ENCODE data around the gene HECW1.
"Not testable (repeated sequence)": the region's sequence is repeated elsewhere in the genome, so short reads cannot be mapped to it uniquely, and the experiment has no call there.

HECW1 gene

DNA sequence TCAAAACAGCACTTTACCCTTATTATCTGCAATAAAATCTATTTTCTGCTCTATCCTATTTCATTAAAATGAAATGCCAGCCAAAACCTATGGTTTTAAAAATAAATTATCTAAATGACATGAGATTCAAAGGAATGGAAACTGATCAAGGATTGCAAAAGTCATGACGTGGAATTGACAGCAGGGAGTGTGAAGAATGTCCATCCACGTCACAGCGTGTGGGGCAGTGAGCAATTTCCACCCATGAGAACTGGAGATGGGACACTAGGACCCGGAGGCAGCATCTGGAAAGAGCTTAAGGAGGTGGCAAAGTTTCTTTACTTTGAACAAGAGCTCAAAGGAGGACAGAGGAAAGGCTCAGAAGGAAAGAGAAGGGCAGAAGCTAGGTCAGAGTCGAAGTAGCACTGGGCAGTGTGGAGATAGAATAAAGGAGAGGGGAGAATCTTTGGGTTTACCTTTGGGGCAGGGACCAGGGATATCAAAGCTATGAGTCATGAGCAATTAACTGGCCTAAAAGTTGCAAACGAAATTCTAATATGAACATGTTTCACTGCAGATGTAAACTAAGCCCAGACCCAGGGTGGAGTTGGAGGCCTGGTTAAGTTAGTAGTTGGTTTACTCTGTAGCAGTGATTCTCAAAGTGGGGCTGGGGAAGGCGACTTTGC is 445.5 kb downstream of the HECW1 start:
- DNase-seq, result no peak

DNA sequence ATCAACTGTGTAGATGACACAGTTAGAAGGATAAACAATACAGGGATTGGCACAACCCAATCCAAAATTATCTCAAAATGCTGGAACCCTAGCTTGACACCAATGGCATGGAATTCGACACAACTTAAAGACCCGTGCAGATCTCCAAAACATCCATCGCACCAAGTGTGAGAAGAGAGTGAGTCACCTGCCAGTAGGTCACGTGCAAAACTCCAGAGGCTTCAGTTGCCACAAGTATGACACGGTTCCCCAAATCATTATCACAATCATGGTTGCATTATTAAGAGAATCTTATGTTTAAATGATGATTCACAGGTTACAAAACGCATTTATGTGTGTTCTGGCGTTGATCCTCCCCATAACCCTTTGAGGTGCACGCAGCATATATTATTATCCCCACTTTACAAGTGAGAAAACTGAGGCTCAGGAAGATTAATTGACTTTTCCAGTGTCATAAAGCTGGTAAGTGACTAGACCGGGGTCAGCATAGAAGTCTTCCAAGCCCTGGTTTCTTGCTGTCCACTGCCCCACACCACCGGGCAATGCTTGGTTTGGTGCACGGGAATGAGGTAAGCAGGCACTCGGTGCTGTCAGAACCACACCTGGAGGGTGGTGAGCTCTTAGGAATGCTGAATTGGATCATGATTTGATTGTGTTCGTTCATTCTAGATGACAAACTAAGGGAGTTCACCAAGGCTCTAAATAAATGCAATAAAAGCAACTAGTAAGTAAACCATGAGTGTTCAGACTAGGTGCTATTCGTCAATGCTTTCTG is 446.9 kb downstream of the HECW1 start:
- DNase-seq, result no peak

DNA sequence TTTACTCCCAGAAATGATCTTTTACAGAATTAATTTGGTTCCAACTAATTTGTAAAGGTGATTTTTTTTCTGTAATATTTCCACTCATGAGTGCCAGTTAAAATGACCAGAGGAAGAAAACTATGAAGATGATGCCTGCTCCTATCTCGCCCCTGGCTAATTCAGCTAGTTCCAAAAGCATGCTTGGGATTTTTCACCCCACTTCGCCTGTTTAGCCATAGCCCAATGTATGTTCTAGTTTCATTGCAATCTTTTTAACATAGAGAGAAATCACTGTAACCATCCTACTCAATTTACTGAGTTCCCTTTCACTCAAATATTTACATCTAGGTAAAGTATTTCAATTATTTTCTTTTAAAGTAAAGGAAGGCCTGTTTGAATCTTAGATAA is 447.5 kb downstream of the HECW1 start:
- DNase-seq, result no peak

DNA sequence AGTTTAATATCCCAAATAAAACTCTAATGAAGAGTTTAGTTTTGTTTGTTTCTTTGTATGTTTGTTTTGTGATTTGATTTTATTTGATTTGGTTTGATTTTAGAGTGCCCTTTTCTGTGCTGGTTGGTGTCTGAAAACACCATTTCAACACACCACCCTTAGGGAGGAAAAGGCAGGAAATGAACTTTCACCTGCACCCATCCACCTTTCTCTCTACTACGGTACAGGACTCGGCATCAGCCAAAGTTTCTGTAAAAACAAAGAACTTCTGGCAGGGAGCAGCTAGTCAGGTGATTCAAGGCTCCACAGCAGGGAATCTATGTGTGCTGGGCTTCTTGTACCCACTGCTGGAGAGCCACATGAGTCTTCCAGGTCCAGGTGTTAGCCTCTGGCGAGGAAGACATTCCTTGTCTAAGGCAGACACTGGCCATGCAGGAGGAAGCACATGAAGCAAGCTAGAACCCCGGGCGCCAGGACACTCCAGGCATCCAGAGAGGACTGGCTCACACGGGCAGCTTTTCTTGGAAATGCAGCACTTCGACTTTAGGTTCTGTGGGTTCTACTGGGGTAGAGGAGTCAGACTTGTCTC is 448.4 kb downstream of the HECW1 start:
- DNase-seq, result no peak

DNA sequence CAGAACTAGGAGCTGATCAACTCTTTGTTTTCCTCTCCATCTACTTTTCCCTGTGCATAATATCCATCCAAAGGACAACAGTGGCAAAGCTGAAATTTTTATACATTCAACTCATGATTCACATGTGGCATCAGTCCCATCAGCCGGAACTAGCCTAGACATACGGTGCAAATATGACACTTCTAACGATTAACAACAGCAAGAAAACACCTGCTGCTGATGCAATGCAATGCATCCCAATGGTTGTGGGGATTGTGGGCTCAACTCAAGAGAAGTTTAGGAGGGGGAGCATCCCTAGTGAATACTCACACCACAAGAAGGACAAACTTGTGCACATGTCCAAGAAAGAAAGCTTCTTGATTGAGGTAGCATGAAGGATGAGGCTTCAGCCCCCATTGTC is 449.9 kb downstream of the HECW1 start:
- DNase-seq, result no peak

DNA sequence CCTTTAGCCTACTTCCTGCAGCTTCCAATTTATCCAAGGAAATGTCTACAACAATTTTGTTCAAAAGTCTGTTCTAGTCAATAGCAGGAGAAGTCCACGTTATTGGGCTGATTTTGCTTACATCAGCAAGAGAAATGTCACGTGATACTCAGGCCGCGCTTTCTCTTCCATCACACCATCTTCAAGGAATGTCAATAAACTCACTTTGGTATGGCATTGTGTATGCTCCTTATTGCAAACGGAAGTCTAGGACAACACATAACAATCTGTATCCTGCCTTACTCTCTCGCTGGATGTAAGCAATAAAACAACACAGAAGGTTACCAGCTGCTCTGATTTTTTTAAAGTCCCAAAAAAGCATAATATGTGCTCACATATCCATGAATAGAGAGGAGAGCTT is 453.3 kb downstream of the HECW1 start:
- no peak for DNase-seq

DNA sequence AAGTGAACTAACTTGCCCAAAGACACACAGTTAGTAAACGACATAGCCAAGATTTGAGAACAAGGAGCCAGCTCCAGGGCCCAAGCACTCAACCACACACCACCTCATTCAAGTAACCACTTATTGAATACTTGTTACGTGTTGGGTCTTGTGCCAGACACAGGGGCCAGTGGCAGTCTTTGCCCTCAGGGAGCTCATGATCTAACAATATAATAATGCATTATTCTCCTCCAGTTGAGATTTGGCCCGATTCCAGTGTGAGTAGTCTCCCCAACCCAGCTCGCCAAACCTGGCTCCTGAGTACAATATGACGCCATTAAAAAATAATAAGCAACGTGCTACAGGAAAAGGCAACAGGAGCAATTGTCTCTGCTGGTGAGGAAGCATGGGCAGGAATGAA is 456.1 kb downstream of the HECW1 start:
- DNase-seq, result no peak

DNA sequence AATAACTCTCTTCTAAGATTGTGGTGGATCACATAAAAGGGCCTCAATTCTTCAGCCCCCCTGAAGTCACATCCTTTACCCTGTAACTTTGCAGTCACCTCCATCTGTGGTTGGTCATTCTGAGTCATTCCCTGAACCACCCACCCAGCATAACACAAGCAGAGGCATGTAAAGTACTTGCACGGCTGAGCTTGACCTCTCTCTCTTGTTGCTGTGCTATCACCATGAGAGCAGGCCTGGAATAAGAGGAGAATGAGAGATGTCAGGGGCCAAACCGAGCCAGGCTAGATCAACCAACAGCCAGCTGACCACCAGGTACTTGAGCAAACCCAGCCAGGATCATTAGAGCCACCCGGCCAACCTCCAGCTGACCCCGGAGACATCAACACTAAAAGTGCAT is 457.0 kb downstream of the HECW1 start:
- DNase-seq, result no peak

DNA sequence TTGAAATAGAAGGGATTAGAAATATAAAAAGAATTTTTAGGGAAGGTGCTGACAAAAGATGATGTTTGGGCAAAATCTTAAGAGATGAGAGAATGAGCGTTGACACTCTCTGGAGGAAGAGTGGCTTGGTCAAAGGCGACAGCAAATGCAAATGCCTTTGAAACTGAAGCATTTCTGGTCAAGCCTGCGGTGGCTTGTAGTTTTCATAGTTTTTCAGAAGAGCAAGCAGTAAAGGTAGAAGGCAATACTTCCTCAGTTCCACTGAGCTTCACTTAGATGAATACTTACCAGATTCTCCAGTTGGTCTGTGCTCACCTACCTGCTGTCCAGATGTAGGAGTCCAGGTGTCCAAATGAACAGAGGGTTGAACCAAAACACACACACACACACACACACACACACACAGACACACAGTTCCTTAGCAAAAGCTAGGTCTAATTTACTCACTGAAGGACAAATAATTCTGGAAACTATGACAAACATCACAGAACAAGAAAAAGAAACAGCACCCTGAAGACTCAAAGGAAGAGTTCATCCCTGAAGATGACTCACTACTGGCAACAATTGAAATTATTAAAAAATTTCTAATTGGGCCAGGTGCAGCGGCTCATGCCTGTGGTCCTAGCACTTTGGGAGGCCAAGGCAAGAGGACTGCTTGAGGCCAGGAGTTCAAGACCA is 458.4 kb downstream of the HECW1 start:
- DNase-seq, result no peak

DNA sequence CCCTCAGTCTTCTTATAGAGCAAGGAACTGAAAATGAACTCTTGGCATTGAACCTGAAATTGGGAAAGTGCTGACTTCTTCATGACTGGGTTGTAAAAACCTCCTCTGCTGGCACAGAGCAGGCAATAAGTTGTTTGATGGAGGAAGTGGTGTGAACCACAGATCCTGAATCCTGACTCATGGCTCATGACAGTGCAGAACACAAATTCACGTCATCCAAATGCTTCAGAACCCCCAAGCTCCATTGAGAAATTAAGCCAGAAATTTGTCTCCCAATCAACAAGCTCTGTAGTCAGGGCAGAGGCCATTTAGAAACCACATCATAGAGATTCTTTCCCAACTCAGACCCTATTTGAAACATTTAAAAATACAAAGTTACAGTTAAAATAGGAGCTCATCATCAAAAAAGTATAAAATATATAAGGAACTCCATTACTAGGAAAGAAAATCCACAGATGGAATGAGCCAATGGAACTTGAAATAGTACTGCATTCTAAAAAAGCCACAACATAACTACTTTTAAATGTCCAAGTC is 460.1 kb downstream of the HECW1 start:
- DNase-seq, result no peak

DNA sequence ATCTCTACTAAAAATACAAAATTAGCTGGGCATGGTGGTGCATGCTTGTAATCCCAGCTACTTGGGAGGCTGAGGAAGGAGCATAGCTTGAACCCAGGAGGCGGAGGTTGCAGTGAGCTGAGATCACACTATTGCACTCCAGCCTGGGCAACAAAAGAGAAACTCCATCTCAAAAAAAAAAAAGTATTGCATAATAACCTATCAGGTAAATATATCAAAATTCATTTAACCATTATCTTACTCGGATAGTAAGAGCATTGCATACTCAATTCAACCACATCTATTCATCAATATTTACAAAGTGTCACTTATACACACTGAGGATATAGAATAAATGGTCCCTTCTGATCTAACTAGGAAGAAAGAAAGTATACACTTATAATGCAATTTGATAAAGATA is 461.4 kb downstream of the HECW1 start:
- DNase-seq, result not testable (repeated sequence)

DNA sequence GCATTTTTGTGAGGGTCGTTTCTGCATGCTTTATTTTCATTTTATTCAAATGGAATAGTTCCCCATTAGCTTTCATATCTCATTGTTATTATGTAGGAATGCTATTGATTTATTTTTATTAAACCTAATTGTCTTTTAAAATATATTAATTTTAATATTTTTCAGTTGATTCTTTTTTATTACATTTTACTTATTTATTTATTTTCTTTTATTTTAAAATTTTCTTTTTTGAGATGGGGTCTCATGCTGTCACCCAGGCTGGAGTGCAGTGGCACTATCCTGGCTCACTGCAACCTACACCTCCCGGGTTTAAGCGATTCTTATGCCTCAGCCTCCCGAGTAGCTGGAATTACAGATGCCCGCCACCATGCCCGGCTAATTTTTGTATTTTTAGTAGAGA is 463.1 kb downstream of the HECW1 start:
- DNase-seq, result no peak

DNA sequence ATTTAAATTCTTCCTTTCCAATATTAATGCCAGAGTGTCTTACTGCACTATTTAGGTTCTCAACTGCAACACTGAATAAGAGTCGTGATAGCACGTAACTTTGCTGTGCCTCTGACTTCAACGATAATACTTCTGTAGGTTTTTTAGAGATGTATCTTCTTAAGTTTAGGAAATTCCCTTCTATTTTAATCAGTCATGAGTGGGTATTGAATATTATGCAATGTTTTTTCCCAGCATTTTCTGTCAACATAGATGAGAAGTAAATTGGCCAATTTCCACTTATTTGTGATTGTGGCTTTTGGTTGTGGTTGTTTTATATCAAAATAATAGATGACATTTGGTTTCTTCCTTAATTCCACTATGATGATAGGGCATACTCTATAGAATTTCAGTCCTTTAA is 463.8 kb downstream of the HECW1 start:
- DNase-seq, result no peak

DNA sequence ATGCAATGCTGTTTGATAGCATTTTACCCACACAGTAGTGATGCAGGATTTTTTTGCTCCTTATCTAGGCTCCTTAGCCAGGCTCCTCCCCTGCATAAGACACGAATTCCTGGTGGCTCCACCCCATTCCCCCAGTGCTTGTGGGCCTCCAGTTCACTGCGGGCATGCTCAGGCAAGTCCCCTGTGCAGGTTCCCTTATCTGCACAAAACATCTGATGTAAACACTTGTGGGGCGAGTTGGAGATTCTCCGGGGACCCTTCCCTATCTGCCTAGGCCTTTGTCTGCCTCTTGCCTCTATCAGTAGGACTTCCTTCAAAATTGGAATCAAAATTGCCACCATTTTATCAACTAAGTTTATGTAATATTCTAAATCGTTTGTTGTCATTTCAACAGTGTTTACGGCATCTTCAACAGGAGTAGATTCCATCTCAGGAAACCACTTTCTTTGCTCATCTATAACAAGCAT is 465.1 kb downstream of the HECW1 start:
- no peak for DNase-seq

DNA sequence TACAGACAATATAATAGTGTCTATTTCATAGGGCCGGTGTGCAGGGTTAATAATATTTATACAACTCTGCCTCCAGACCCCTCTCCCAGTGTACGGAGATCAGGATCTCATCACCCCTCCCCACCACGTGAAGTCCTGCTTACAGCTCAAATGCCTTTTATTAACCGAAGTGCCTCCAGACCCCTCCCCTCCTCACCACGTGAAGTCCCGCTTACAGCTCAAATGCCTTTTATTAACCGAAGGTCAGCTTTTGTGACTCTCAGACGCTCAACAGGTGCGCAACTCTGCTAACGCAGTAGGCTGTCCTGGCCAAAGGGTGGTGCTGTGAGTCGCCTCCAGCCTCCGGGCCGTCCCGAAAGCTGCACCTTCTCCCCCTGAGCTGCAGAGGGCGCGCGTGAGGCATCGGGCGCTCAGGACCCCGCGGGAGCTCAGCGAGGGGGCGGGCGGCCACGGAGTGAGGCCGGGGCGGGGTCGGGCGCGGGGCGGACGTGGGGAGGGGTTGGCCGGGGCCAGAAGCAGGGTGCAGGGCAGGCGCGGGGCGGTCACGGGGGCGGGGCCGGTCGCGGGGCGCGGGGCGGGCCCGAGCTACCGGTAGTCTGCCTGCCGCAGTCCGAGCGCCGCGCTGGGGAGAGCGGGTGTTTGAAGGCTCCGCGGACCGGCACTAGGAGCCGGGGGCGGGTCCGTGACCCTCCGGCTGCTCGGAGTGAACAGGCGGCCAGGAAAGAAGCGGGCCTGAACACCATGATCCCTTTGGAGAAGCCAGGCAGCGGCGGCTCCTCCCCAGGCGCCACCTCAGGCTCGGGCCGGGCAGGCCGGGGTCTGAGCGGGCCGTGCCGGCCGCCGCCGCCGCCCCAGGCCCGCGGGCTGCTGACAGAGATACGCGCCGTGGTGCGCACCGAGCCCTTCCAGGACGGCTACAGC is 470.3 kb downstream of the HECW1 start, which contains the start of gene STK17A:
TSS of gene STK17A (plus strand) at position 606 of the 921 bp plus-strand sequence. CDS start at position 742, 136 bp downstream.
- DNase-seq, result peak; percentile 97

DNA sequence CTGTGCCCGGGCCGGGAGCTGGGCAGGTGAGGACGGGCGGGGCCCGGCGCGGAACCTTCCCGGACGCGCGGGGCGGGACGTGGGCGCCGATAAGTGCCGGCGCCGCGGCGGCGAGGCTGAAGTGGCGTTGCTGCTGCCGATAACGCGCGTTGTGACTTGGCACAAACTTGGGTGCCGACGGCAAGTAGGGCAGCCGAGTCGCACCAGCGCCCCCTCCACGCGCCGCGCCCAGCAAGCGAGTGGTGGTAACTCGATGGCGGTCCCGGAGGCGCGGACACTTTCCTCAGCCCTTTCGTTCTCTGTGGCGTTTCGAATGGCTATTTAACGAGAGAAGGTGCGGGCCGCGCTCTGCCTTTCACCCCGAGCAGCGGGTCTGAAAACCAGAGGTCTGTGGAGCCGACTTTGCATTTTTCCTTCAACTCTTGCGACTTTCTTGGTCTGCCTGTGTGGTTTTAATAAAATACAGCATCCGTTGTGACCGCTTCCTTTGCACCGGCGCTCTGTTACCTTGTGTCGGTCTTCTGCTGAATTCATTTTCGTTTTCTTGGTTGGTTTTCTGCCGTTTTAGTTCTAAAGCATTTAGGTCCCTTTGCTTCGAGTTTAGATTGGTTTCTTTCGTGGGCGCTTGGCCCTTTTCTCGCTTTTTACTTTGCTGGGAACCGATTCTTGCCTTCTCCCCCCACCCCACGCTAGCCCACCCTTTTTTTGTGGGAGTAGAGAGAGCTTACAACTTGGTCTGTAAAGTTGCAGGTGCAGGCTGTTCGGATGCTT is 471.2 kb downstream of the HECW1 start:
- peak; percentile 75 for DNase-seq

DNA sequence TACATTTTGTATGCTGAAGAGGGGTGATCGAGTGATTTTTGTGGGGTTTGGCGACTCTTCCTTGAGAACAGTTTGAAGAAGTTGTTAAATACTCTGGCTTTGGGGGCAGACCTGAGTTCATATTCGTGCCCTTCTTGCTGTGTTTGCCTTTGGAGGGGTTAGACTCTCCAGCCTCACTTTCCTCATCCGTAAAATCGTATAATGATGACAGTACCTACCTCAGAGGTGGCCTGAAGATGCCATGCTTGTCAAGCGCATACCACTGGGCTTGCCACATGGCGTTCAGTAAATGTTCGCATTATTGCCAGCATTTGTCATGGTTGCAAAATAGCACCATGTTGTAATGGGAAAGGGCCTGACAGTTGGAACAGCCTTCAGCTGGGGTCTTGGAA is 471.7 kb downstream of the HECW1 start:
- peak; percentile 52 for DNase-seq

DNA sequence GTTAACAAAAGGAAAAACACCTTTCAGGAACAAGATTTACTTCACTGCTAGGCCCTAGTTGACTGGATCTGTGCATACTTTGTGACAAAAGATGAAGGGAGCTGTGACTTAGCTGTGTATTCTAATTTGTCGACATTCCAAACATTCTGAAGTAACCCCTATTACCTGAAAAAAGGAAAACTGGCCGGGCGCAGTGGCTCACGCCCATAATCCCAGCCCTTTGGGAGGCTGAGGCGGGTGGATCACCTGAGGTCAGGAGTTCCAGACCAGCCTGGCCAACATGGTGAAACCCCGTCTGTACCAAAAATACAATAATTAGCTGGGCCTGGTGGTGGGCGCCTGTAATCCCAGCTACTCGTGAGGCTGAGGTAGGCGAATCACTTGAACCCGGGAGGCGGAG is 472.3 kb downstream of the HECW1 start:
- DNase-seq, result not testable (repeated sequence)

DNA sequence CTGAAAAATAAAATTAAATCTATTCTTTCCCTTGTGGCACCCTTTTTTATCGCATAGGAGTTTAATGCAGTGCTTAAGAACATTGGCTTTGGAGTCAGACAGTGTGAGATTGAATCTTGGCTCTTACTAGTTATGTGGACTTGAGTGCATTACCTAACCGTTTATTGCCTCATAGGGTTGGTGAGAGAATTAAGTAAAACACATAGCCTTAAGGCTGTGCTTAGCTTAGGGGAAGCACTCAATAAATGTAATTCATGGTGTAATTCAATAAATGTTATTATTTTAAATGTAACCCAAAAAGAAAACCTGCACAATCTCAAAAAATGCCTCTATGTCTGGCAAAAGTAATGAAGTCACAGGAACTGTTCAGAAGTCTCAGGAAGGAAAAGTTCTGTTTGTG is 473.1 kb downstream of the HECW1 start:
- peak; percentile 43 for DNase-seq

DNA sequence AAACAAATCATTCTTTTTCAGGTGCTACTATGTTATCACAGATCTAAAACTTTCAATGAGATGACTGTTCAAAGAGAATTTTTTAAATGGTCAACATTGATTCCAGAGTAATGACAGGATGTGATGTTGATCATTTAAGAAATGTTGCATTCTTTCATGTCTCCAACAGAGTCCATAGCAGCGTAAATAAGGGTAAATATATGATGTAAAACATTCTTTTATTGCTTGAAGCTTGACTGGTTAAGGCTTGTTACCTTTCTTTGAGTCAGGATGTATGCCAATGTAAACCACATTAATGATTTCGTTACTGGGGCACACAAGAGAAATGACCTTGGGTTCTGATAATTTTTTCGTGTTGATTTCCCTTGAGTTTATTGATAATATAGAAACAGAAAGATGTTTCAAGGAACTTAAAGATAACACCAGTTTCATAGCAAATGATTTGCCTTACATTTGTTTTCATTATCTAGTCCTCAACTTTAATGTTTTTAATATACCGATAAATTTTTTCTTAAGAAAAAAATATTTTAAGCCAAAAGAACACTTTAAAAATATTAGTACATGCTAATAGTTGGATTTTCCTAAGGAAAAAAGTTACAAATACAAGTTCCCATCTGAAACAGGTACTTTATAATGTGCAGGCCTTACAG is 473.9 kb downstream of the HECW1 start:
- peak; percentile 69 for DNase-seq
